Activated T-helper 1 cell treated with anti-CD3 and anti-CD28 coated beads, Interleukin-2, amount 50 U/mL, for 16 hours (primary cell): ENCODE results near the gene SAA4.
"Not testable (repeated sequence)": the region's sequence is repeated elsewhere in the genome, so short reads cannot be mapped to it uniquely, and the experiment has no call there.

Experiments
- DNase-seq, 2 donors: peaks; one replicate each; pipeline ENCODE4 v3.0.0-alpha.2; 2020; ENCODE audit warnings: low read depth in 1 of 2, low spot score in 1 of 2

The SAA4 gene

DNA sequence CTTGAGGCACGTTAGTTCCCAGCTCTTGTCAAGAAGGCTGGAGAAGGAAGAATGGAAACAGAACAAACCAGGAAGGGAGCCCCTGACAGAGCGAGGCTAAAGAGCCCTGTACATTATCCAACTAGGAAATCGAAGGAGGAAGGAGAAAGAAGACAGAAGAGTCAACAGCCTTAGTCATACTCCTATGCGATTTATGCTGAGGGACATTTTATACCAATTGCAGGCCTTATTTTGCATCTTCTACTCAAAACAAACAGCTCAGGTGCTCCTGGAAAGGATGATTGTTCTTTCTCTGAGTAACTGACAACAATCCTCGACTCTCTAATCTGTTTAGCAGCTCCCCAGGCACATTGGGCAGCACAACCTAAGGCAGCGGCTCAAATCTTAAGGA, 10.6 kb upstream of the SAA4 start:
- DNase-seq, result not testable (repeated sequence)

DNA sequence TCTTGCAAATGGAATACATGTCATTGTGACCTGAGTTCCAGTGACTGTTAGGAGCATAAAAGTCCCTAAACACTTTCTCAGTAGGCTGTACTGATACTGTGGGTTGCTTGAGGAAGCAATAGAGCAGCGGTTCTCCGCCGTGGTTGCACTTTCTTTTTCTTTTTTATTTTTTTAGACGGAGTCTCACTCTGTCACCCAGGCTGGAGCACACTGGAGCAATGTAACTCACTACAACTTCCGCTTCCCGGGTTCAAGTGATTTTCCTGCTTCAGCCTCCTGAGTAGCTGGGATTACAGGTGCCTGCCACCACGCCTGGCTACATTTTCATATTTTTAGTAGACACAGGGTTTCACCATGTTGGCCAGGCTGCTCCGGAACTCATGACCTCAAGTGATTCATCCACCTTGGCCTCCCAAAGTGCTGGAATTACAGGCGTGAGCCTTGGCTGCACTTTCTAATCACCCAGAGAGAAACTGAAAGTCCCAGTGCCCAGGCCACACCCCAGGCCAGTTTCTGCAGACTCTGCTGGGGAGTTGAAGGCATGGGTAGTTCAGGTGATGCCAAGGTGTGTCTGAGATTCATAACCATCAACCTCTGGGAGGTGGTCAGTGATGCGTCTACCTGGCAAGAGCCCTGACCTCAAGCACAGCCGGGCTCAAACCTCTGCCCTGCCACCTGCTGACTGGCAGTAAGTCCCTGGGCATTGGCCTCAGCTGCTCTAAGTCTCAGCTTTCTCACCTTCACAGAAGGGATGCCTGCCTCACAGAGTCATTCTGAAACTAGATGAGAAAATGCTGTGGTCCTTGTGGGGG, 10.0 kb upstream of the SAA4 start:
- not testable (repeated sequence) for DNase-seq

DNA sequence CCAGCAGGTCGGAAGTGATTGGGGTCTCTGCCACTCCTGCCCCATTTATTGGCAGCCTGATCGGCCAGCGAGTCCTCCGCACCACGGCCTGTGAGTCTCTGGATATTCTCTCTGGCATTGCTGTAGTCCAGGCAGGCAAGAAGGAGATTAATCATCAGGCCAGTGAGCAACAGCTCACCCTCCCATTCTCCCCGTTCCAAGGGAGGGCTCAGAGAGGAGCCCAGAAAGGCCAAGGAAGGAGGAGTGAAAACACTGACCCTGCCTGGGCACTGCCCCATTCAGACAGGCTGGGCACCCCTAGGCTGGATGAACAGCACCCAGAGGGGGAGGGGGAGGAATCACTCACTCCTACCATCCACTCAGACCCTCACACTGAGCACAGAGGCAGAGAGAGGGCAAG, 8.8 kb upstream of the SAA4 start:
- no peak for DNase-seq

DNA sequence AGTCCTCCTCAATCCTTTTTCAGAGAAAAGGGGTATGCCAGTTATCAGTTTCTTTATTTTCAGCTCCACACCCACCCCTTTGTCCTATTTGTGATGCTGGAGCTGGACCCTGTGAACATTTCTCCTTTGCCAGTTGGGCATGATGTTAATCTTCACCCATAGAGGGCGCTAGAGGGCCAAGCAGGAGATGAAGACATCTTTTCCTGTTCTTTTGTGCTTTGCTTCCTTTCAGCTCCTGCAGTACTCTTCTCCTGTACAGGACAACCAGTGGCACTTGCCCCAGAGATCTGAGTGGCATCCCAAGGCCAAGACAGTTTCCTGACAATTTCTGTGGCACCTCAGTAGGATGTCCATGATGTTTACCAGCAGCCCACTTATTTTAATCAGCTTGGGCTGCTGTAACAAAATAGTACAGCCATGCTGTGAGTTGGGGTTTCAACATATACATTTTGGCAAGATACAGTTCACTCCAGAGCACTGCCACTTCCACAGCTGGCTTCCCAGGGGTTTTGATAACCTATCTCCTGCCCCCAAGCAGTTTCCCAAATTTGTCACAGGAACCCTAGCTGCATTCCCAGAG, 7.3 kb upstream of the SAA4 start:
- peak; percentile 20 to 35 for DNase-seq

DNA sequence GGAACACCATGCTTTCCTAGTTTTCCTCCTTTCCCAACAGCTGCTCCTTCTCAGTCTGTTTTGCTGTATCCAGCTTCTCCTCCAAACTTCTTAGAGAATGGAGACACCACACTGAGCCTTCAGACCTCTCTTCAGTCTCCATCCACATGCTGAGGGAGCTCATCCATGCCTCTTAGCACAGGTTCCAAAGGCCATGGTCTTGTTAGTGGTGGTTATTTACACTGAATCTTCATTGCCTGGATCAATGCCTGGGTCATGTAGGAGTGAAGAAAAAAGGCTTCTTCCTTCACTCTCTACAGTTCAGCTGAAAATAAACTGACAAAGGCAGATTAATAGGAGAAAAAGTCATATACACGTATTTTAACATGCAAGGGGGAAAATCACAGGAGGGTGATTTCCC, 3.1 kb upstream of the SAA4 start:
- no peak for DNase-seq

DNA sequence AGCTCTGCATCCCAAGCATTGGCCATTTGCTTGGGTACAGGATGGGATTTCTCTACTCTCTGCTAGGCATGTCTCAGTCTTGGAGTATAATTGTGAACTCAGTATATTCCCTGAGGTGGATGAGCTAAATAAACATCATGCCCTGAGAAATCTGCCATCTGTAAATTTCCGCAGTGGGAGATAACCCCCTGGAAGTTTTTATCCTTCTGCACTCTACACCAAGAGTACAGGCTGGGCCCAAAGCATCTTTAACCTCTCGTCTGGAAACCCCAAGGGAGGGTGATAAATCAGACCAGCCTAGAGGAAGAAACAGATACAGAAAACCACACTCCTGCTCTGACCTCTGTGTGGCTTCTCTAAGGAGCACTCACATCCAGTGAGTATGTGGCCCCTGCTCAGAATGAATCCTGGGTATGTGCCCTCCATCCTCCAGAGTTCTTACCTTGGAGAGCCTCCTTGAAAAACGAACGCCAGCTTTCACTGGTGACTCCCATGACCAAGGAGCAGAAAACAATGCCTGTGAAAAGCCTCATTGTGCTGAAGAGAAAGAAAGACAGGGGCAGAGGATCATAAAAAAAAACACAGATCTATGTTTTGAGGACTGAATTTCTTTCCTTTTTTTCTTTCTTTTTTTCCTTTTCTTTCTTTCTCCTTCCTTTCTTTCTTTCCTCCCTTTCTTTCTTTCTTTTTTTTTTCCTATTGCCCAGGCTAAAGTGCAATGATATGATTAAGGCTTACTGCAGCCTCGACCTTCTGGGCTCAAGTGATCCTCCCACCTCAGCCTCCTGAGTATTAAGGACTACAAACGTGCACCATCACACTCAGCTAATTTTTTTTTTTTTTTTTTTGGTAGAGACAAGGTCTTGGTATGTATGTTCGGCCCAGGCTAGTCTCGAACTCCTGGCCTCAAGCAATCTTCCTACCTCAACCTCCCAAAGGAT, 938 bp downstream of the SAA4 start:
- no peak for DNase-seq

DNA sequence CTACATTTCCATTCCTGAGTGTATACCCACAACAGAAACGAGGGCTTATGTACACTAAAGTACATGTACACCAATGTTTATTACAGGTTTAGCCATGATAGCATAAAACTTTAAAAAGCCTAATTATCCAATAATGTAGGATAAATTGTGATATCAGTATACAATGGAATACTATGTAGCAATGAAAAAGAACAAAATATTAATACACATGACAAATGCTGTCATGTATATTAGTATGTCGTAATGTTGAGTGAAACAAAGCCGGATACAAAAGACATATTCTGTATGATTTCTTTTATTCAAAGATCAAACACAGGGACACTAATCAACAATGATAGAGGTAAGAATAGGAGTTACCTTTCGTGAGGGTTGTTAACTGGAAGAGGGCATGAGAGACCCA, 2.7 kb downstream of the SAA4 start:
- no peak for DNase-seq

DNA sequence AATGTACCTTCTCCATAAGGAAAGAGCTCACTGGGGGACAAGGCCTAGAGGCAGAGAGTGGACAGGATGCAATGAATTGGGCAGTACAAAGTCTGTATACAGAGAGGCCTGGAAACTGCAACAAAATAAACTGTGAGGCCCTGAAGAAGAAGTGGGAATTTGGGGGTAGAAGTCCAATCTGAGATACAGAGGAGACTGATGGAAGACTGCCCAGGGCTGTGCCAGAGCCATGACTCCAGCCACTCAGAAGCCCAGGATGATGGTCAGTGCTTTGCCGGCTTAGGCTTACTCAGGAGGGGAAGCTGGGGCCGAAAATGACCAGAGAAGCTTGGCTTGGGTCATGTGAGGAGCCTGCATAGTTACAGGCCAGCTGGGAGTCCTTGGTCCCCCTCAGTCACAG, 5.7 kb downstream of the SAA4 start:
- no peak for DNase-seq

DNA sequence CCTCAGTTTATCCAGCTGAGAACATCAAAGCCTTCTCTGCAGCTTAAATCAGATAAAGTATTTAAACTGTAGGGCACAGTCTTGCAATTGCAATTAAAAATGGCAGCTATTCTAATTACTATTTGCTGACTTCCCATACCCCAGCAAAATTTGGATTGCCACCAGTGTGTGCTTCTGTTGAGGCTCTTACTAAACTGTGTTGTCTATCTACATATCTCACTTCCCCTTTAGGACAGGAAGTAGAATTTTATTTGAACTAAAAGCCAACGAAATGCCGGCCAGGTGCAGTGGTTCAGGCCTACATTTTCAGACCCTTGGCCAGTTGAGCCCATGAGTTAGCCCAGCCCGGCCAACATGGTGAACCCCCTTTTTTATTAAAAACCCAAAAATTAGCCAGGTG, 7.1 kb downstream of the SAA4 start:
- DNase-seq, result no peak

DNA sequence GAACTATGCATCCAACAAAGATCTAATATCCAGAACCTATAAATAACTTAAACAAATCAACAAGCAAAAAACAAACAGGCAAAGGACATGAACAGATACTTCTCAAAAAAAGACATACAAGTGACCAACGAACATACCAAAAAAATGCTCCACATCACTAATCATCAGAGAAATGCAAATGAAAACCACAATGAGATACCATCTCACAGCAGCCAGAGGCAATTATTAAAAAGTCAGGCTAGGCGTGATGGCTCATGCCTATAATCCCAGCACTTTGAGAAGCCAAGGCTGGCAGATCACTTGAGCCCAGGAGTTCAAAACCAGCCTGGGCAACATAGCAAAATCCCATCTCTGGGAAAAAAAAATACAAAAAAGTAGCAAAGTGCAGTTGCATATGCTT, 10.7 kb downstream of the SAA4 start:
- no peak for DNase-seq

DNA sequence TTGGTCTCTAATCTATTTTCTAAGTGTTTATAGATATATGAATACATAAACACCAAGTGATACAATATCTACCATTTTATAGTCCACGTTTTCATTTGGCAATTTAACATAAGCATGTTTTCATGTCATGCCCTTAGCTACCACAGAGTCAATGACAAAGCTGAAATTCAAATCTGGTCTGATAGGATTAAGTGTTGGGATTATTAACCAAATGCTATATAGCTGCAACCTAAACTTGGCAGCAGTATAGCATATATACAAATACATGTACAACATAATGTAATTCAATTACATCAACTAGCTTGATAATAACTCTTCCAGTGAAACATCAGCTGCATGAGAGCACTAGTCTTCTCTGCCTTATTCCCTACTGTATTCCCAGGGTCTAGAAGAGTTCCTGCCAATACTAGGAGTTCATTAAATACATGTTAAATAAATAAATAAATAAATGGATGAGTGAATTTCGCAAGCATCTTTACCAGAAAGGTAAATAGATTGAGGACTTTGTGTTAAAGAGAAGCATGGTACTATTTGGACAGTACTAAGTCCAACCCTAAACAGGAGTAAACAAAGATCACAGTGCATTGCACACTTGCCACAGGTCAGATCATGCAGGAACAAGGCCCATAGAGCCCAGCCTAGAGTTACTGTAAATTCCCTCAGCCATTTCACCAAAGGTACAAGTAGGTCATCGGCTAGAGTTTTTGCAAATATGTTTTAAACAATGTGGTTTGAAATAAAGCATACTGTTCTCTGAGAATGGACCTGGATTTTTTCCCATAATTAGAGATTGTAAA, 12.8 kb downstream of the SAA4 start:
- no peak for DNase-seq

DNA sequence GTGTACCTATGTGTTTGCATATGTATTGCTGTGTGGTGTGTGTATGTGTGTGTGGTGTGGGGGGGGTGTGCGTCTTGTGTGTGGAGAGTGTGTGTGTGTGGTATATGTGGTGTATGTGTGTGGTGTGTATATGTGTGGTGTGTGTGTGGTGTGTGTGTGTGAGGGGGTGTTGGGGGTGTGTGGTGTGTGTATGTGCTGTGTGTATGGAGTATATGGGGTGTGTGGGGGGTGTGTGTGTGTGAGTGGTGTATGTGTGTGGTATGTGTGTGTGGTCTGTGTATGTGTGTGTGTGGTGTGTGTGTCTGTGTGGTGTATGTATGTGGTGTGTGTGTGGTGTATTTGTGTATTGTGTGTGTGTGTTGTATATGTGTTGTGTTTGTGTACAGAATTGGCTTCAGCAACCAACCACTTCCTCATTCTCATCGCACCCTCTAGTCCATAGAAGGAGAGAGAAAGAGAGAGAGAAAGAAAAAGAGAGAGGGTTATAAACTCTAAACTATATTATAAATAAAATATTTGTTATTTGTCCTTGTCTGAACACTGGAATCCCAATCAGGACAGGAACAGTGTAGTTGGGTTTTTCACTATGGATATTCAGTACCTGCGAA, 13.7 kb downstream of the SAA4 start:
- DNase-seq, result no peak

DNA sequence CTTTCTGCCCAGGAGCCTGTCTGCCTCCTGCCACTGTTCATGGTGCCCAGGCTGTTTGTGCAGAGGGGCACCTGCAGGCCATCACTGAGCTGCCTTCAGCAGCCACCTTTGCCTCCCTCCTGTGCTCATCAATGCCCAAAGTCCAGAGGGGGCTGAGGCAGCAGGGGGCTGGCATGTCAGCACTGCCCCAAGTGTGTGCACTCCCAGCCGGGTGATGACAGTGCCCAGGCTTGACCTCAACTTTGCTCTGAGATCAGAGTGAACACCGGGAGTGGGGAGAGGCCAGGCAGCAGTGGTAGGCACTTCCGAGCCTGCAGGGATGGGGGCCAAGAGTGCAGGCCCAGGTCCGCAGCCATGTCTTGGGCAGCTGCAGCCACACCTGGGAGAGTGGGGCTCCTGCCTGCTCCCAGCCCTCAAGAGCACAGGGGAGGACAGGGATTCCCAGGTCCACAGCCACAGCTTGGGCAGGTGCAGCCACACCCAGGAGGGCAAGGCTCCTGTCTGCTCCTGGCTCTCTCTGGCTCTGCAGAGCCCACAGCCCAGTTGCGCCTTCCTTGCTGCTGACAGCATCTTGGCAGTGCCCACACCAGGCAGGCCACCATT, 15.2 kb downstream of the SAA4 start:
- no peak for DNase-seq

DNA sequence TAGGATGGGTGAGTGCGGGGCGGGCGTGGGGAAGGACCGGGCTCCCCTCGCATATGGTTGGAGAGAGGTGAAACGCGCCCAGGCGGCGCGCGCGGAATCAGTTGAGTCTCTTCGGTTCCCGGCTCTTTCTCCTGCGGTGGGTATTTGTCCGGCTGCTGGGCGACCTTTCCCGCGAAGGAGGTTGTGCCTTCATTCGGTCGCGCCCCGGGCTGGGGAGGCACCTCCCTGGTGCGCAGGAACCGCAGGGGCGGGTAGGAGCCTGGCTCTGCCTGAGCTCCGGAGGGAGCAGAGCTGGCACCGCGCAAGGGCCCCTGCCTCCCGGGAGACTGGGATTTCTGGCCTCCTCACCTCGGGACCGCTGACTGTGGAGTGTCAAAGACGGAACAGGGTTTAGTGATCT, 27.5 kb downstream of the SAA4 start:
- DNase-seq, result no peak

DNA sequence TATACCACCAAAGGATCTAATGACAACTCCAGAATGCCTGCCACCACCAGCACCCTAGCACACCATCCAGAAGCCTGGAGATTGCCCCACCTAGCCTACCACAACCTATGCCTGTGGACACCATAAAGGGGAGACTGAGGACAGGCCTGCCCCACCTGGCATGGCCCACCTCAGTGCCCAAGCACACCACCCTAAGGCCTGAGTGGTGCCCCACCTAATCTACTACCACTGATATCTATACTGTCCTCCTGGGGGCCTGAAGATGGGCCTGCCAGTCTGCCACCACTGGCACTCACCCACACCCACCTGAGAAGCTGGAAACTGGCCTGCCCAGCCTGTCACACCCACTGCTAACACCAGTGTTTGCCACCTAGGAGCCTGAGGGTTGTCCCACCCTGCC, 31.8 kb downstream of the SAA4 start:
- DNase-seq, result no peak

DNA sequence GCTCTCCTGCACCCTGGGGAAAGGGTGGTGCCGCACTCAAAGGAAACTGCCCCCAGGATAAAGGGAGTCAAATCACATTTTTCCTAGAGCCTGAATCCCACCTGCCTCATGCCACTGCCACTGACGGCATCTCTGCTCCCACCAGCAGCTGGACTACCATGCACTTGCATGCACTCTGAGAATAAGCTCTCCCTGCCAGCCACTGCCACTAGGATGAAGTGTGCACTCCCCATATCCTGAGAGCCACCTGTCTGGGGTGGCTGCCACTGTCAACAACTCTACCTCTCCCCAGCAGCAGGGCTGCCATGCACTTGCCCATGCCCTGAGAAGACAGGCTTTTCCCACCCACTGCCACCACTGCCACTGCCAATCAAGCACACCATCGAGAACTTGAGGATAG, 32.4 kb downstream of the SAA4 start:
- no peak for DNase-seq

DNA sequence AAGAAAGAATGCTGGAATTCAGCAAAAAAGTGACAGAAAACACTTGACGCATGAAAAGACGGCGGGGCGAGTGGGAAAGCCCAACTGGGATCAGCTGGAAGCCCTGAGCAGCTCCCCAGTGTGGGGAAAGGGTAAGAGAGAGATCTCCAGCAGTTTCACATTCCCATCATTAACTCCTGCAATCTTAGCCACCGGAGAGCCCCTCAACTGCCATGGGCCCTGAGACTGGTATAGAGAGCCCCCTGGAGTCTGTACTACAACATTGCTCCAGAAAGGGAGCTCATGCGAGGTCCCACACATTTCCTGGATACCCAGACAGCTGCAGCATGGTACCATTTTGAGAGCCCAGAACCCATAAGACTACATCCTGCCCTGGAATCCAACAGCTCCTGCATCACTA, 32.9 kb downstream of the SAA4 start:
- DNase-seq, result no peak

DNA sequence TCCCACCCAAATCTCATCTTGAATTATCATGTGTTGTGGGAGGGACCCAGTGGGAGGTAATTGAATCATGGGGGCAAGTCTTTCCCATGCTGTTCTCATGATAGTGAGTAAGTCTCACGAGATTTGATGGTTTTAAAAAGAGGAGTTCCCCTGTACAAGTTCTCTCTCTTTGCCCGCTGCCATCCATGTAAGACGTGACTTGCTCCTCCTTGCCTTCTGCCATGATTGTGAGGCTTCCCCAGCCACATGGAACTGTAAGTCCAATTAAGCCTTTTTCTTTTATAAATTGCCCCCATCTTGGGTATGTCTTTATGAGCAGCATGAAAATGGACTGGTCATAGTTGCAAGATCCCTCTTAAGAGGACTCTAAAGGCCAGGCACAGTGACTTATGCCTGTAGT, 38.9 kb downstream of the SAA4 start:
- DNase-seq, result not testable (repeated sequence)

DNA sequence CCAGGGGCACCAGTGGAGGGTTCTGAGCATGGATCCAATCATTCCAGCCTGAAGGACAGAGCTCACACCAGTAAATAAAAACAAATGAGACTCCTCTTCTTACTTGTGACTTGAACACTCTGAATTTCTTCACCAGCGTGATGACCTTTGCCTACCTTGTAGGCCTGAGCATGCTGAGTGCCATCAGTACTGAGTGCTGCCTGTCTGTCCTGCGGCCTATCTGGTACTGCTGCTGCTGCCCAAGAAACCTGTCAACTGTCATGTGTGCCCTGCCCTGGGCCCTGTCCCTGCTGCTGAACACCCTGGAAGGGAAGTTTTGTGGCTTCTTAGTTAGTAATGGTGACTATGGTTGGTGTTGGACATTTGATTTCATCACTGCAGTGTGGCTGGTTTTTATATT, 40.1 kb downstream of the SAA4 start:
- no peak for DNase-seq

DNA sequence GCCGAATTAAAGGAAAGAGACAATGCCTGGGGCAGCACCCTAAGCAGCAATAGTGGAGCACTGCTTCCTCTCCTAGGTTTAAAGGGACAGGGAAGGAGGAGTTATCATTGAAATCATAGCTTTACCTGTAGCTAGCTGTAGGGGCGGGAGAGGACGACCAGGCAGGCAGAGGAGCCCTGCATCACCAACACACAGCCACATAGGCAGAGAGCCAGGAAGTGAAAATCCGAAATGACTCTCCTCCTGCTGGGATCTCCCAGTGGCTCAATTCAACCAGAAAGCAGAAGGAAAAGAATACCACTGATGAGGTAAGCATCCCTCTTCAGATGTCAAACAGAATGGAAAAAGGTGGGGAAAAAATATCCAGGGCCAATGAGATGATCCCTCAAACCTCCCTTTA, 43.6 kb downstream of the SAA4 start:
- no peak for DNase-seq
